DOHH2 (cell line): ENCODE results near the gene AGPAT1.
"Not testable (repeated sequence)": the region's sequence is repeated elsewhere in the genome, so short reads cannot be mapped to it uniquely, and the experiment has no call there.

Experiments
- H3F3A ChIP-seq: fragments of 200-600 bp; sonication (generic), shearing (Covaris generic); 2 replicates; pipeline ENCODE4 v1.6.0; 2016; ENCODE audit warnings: antibody characterized with exemption, mild to moderate bottlenecking; ENCODE audit not compliant: control insufficient read depth, insufficient read depth
- H3K27ac ChIP-seq: fragments of 200-600 bp; sonication (generic); 2 replicates; pipeline ENCODE4 v1.5.1; 2014; ENCODE audit warnings: low read depth, mild to moderate bottlenecking, low read length, moderate library complexity
- H3K27me3 ChIP-seq: fragments of 200-600 bp; sonication (generic); 2 replicates; pipeline ENCODE4 v1.6.1; 2014; ENCODE audit warnings: mild to moderate bottlenecking, low read length, mixed read lengths; ENCODE audit not compliant: control insufficient read depth
- H3K36me3 ChIP-seq: fragments of 200-600 bp; sonication (generic); 2 replicates; pipeline ENCODE4 v1.6.1; 2014; ENCODE audit warnings: mild to moderate bottlenecking, low read length, moderate library complexity, mixed read lengths; ENCODE audit not compliant: control insufficient read depth
- H3K4me1 ChIP-seq: fragments of 200-600 bp; sonication (generic); 2 replicates; pipeline ENCODE4 v1.6.1; 2014; ENCODE audit warnings: mild to moderate bottlenecking, low read length, mixed read lengths; ENCODE audit not compliant: control insufficient read depth
- H3K4me2 ChIP-seq: fragments of 200-600 bp; sonication (generic); 2 replicates; pipeline ENCODE4 v1.6.0; 2014; ENCODE audit warnings: mild to moderate bottlenecking, low read length, moderate library complexity
- H3K4me3 ChIP-seq: fragments of 200-600 bp; sonication (generic); 2 replicates; pipeline ENCODE4 v1.5.1; 2014; ENCODE audit warnings: mild to moderate bottlenecking, low read length, mixed read lengths
- H3K79me2 ChIP-seq: fragments of 200-600 bp; sonication (generic); 2 replicates; pipeline ENCODE4 v1.6.1; 2014; ENCODE audit warnings: mild to moderate bottlenecking, low read length, mixed read lengths; ENCODE audit not compliant: control insufficient read depth
- H3K9me2 ChIP-seq: fragments of 200-600 bp; sonication (generic); replicated peaks from 2 replicates; pipeline ENCODE4 v1.6.1; 2014; ENCODE audit warnings: mild to moderate bottlenecking, low read length, mixed read lengths; ENCODE audit not compliant: control insufficient read depth
- H3K9me3 ChIP-seq: fragments of 200-600 bp; sonication (generic); 2 replicates; pipeline ENCODE4 v1.6.1; 2014; ENCODE audit warnings: antibody characterized with exemption, low read length, mixed read lengths; ENCODE audit not compliant: control insufficient read depth, insufficient read depth
- H4K20me1 ChIP-seq: fragments of 200-600 bp; sonication (generic); 2 replicates; pipeline ENCODE4 v1.6.0; 2014; ENCODE audit warnings: low read depth, mild to moderate bottlenecking, antibody characterized with exemption, low read length, moderate library complexity; ENCODE audit not compliant: control insufficient read depth, insufficient read depth
- CTCF ChIP-seq: fragments of 200-600 bp; sonication (generic); IDR thresholded peaks from one replicate; pipeline ENCODE4 v1.5.1; 2014; ENCODE audit warnings: antibody characterized with exemption, mild to moderate bottlenecking, low read depth, low read length; ENCODE audit not compliant: poor library complexity, severe bottlenecking
- EZH2phosphoT487 ChIP-seq: fragments of 200-600 bp; sonication (generic); IDR thresholded peaks from 2 replicates; pipeline ENCODE4 v1.6.1; 2017; ENCODE audit warnings: borderline replicate concordance, mild to moderate bottlenecking, antibody characterized with exemption, low read length, moderate library complexity, mixed read lengths

Gene AGPAT1

GRCh38 chr6:32188381-32189068, 12.6 kb upstream of the AGPAT1 start:
- Histone ChIP-seq H3K27ac (peak overlapping the region; percentile 90), H3K4me1 (peaks cover 62% of the 10 kb centered on the region), H3K79me2 (peaks cover 52% of the 10 kb centered on the region), H3K9me3 (no peaks in the 10 kb centered on the region), H3K9me2 (no peaks in the 10 kb centered on the region), H3K27me3 (no peaks in the 10 kb centered on the region), H3K4me3 (peak overlapping the region; percentile 83), H3K36me3 (peaks cover 59% of the 10 kb centered on the region), H3K4me2 (peak overlapping the region; percentile 100), H4K20me1 (no peaks in the 10 kb centered on the region), H3F3A (peaks cover 12% of the 10 kb centered on the region)
- TF ChIP-seq EZH2phosphoT487 = no peak
- no peak for TF ChIP-seq CTCF

- not testable (repeated sequence) for H3F3A ChIP-seq, H3K9me2 ChIP-seq, H3K27me3 ChIP-seq, H3K9me3 ChIP-seq, H4K20me1 ChIP-seq
- Histone ChIP-seq H3K27ac (0 out of 2 replicates have a peak overlapping the region, but pooled peaks have one; percentile 36), H3K36me3 (peaks cover 66% of the 10 kb centered on the region), H3K4me1 (peaks cover 55% of the 10 kb centered on the region), H3K79me2 (peaks cover 51% of the 10 kb centered on the region), H3K4me3 (peak overlapping the region; percentile 44), H3K4me2 (peak overlapping the region; percentile 100)
These were observed 12.0 kb upstream of the AGPAT1 start for GRCh38 chr6:32187725-32188380.

- H4K20me1 ChIP-seq = no peaks in the 10 kb centered on the region
- H3K36me3 ChIP-seq = peaks cover 69% of the 10 kb centered on the region
- TF ChIP-seq CTCF (no peak), EZH2phosphoT487 (no peak)
- no peaks in the 10 kb centered on the region for H3K27me3 ChIP-seq
- H3K9me3 ChIP-seq = no peaks in the 10 kb centered on the region
- peaks cover 9% of the 10 kb centered on the region for H3F3A ChIP-seq
- H3K27ac ChIP-seq = peak overlapping the region; percentile 36
- H3K4me3 ChIP-seq = peak overlapping the region; percentile 44
- H3K9me2 ChIP-seq = no peaks in the 10 kb centered on the region
- H3K79me2 ChIP-seq = peaks cover 48% of the 10 kb centered on the region
- peaks cover 54% of the 10 kb centered on the region for H3K4me1 ChIP-seq
- H3K4me2 ChIP-seq = peak overlapping the region; percentile 100
These were observed 11.3 kb upstream of the AGPAT1 start for GRCh38 chr6:32187009-32187709.

GRCh38 chr6:32186151-32186840, 10.4 kb upstream of the AGPAT1 start:
- H3K36me3 ChIP-seq = peaks cover 66% of the 10 kb centered on the region
- H3K79me2 ChIP-seq = peaks cover 42% of the 10 kb centered on the region
- not testable (repeated sequence) for H3K9me2 ChIP-seq, H3K9me3 ChIP-seq, H4K20me1 ChIP-seq, H3K4me2 ChIP-seq, H3K27me3 ChIP-seq, H3F3A ChIP-seq, H3K4me3 ChIP-seq
- peaks cover 46% of the 10 kb centered on the region for H3K4me1 ChIP-seq
- peak overlapping the region; percentile 36 for H3K27ac ChIP-seq

- Histone ChIP-seq H3K4me2 (peak overlapping the region; percentile 11; the same call in 1 of the 2 replicates), H3K4me1 (peaks cover 41% of the 10 kb centered on the region), H3K36me3 (peaks cover 66% of the 10 kb centered on the region), H3K79me2 (peaks cover 39% of the 10 kb centered on the region)
- not testable (repeated sequence) for H3K27ac ChIP-seq, H3K4me3 ChIP-seq, H4K20me1 ChIP-seq, H3K27me3 ChIP-seq, H3K9me2 ChIP-seq, H3K9me3 ChIP-seq, H3F3A ChIP-seq
These were observed 9.8 kb upstream of the AGPAT1 start for GRCh38 chr6:32185681-32186131.
